GM12865 (cell line): Measurements from ENCODE around the gene MZF1.

ENCODE experiments used
- DNase-seq: peaks from one replicate; pipeline ENCODE4 v3.0.0; 2010; ENCODE audit warnings: low read depth
- H3K4me3 ChIP-seq: 2 replicates; pipeline ENCODE4 v1.5.1; 2011; ENCODE audit warnings: mild to moderate bottlenecking, low read depth, low read length, control low read depth
- TF ChIP-seq, protein P1 (sequence below): IDR thresholded peaks from 2 replicates; pipeline ENCODE4 v1.5.1; 2011; ENCODE audit warnings: low read length, control low read depth, low read depth, inconsistent platforms; ENCODE audit not compliant: insufficient read depth; ENCODE audit errors: missing control alignments

Gene MZF1

DNA sequence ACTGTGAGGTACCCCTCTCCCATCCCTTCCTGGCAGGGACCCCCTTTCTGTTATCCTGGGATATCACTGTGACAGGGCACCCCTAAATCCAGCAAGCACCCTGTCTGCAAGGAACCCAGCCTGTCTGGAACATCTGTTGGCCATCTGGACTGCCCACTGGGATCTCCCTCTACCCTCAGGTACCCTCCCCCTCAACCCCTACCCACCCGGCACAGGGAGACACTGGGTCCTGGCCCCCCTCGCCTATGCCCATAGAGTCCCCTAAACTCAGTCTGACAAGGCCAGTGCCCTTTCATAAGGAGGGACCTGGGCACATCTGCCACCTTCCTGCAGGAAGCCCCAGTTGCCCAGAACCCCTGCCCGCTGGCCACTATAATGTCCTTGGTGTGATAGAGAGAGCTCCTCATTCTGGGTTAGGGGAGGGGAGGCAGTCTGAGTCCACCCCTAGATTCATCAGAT, 58.5 kb downstream of the MZF1 start:
- H3K4me3 ChIP-seq: peak overlapping the region; percentile 97

DNA sequence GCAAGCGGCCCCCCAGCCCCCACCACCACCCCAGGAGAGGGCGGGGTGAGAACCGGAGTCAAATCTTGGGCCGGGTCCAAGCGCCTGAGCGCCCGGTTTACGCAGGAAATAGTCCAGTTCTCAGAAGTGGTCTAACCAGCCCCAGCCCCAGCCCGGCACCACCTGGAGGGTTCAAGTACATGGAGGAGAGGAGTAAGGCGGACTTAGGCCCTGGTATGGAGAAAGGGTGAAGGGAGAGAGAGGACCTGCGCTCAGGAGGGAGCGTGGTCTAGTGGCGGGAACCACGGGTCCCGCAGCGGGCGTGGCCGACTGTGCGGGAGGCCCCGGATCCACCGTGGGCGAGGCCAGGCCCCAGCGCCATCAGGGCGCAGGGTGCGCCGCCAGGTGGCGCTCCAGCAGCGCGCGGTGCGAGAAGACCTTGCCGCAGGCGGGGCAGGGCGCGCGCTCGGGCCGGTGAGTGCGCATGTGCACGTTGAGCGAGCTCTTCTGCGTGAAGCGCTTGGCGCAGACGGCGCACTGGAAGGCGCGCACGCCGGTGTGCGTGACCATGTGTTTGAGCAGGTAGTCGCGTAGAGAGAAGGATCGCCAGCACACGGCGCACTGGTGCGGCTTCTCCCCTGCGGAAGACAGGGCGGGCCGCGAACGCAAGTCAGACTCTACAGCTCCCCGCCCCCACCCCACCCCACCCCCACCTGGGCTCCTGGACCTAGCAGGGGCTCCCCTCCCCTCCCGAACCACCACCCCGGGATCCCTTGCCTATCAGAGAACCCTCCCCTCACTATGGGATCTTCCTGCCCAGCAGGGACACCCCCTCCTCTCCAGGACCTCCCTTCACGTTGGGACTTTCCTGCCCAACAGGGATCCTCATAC, 59.2 kb downstream of the MZF1 start:
- TF ChIP-seq, protein P1, sequence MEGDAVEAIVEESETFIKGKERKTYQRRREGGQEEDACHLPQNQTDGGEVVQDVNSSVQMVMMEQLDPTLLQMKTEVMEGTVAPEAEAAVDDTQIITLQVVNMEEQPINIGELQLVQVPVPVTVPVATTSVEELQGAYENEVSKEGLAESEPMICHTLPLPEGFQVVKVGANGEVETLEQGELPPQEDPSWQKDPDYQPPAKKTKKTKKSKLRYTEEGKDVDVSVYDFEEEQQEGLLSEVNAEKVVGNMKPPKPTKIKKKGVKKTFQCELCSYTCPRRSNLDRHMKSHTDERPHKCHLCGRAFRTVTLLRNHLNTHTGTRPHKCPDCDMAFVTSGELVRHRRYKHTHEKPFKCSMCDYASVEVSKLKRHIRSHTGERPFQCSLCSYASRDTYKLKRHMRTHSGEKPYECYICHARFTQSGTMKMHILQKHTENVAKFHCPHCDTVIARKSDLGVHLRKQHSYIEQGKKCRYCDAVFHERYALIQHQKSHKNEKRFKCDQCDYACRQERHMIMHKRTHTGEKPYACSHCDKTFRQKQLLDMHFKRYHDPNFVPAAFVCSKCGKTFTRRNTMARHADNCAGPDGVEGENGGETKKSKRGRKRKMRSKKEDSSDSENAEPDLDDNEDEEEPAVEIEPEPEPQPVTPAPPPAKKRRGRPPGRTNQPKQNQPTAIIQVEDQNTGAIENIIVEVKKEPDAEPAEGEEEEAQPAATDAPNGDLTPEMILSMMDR: peak; percentile 98
- H3K4me3 ChIP-seq: peak overlapping the region; percentile 97
- DNase-seq: peak; percentile 99

More for the DNA sequence above, 58.5 kb downstream of the MZF1 start:
- TF ChIP-seq, protein P1: no peak
- no peak for DNase-seq

DNA sequence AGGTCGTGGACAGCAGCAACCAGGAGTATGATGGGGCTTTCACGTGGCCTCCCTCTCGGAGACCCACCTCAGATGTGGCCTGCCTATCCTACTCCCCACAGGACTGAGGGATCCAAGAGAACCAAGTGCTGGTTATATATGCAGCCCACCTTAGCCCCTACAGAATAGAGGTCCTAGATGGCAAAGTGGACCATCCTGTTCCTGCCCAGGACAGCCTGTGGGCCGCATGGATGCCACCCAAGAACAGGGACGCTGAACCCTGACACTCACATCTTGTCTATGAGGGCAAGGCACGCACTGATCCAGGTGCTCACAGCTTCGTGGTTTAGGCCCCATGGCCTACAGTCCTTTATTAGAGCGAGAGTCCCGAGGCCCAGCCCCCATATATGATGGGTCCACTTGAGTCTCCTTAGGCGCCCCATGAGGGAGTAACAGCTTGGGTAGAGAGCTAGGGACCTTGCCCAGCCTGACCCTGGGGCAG, 59.9 kb downstream of the MZF1 start:
- H3K4me3 ChIP-seq: peak overlapping the region; percentile 28
- DNase-seq: no peak
- TF ChIP-seq, protein P1: no peak
